Heart left ventricle (tissue), 13 donors: ENCODE measurements around the gene CSRP2.

Source experiments
- POLR2A ChIP-seq, 2 donors: fragments of 450-650 bp; IDR thresholded peaks; one replicate each; pipeline ENCODE4 v1.6.1; 2017; ENCODE audit warnings: antibody characterized with exemption in 2 of 2, mild to moderate bottlenecking in 2 of 2, moderate library complexity in 2 of 2
- TF ChIP-seq, protein P1 (sequence below), 12 donors: fragments of 200-600 bp; sonication (generic) in 4 of 12; IDR thresholded peaks; one replicate each; pipeline versions ENCODE4 v1.5.0 to v1.8.0; 2018 to 2022; ENCODE audit warnings: antibody characterized with exemption in 12 of 12, mild to moderate bottlenecking in 5 of 12
- donor health status: ischemic (EF 13 %, LVEDD 7.1; RV severe dilation, severe dysfunction).
- donor health status: DM: no; HTN: yes; CAD: no.
- donor health status: DM: no; HTN: no; CAD: no.
- donor health status: ischemic (EF 25% LVEDD 6.9; RV normal size, moderate dysfunction).
- donor health status: ischemic (EF 25% LVEDD 5.7; RV mildly dilated, moderate dysfunction).
- donor health status: ischemic (EF 35%, LVEDD 5.7; RV mildly dilated, moderate dysfunction).
- donor health status: nonischemic (EF 11% LVEDD 7.7; RV severe dilation, severe dysfunction).
- donor health status: DM: yes; HTN: yes; CAD: no.
- donor health status: PGD.
- donor health status: ischemic (EF 29% LVEDD 5.4; RV normal size, mild dysfunction).
- donor health status: nonischemic (EF 23%, LVEDD 6.1; RV moderate dilation, normal function).

DNA sequence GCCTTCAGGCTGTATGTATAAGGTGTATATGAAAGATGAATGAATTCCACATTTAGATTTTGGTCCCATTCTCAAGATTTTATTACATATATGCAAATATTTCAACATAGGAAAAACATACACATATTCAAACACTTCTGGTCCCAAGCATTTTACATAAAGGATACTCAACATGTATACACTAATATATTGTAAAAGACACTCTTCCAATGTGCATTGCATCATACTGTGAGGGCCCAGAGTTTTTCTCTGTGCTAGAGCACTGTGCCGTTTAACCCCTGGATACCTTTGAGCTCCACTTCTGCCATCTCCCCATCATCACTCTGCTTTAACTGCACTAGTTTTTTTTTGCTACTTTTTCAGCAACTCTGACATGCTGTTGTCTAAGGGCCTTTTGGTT is 66.8 kb downstream of the CSRP2 start:
- TF ChIP-seq POLR2A (IDR thresholded peaks at IDR 0.05): no peak
- TF ChIP-seq, protein P1, sequence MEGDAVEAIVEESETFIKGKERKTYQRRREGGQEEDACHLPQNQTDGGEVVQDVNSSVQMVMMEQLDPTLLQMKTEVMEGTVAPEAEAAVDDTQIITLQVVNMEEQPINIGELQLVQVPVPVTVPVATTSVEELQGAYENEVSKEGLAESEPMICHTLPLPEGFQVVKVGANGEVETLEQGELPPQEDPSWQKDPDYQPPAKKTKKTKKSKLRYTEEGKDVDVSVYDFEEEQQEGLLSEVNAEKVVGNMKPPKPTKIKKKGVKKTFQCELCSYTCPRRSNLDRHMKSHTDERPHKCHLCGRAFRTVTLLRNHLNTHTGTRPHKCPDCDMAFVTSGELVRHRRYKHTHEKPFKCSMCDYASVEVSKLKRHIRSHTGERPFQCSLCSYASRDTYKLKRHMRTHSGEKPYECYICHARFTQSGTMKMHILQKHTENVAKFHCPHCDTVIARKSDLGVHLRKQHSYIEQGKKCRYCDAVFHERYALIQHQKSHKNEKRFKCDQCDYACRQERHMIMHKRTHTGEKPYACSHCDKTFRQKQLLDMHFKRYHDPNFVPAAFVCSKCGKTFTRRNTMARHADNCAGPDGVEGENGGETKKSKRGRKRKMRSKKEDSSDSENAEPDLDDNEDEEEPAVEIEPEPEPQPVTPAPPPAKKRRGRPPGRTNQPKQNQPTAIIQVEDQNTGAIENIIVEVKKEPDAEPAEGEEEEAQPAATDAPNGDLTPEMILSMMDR (IDR thresholded peaks at IDR 0.05): no peak
